HEK293 (cell line): Measurements from ENCODE around the gene PHF20.
A peak's percentile ranks its signal among the peaks of the same experiment; 100 is the strongest.
"Not testable (repeated sequence)": the region's sequence is repeated elsewhere in the genome, so short reads cannot be mapped to it uniquely, and the experiment has no call there.

Experiments
- CTCF ChIA-PET: fragments of 350-600 bp; formaldehyde crosslinking; extraction: SDS; loops from one replicate; lab custom pipeline; 2021; ENCODE audit warnings: antibody characterized with exemption; lab: Yijun Ruan, JAX
- POLR2A ChIA-PET: fragments of 300-600 bp; formaldehyde crosslinking; extraction: SDS; loops from one replicate; lab custom pipeline; 2020; ENCODE audit warnings: antibody characterized with exemption, inconsistent platforms; lab: Yijun Ruan, JAX
- H3K27ac ChIP-seq: fragments of 200-500 bp; sonication (Bioruptor generic); 2 replicates; pipeline ENCODE4 v1.5.1; 2014; ENCODE audit warnings: low read depth, low read length, control low read depth, inconsistent platforms; ENCODE audit errors: extremely low read depth
- H3K36me3 ChIP-seq, 2 experiments: fragments of 200-500 bp in 1 of 2; sonication (Bioruptor generic) in 1 of 2; 1 replicate in 1 of 2; 2 replicates in 1 of 2; pipeline ENCODE4 v1.5.1; 2014 to 2017; ENCODE audit warnings: inconsistent platforms in 2 of 2, low read length in 2 of 2; ENCODE audit not compliant: control insufficient read depth in 2 of 2, insufficient read depth in 1 of 2
- H3K4me1 ChIP-seq: fragments of 200-500 bp; sonication (Bioruptor generic); 2 replicates; pipeline ENCODE4 v1.5.1; 2014; ENCODE audit warnings: mild to moderate bottlenecking, low read length, inconsistent platforms; ENCODE audit not compliant: control insufficient read depth, insufficient read depth
- H3K4me3 ChIP-seq: 2 replicates; pipeline ENCODE4 v1.5.1; 2011; ENCODE audit warnings: low read depth, mild to moderate bottlenecking, control low read depth, low read length, moderate library complexity
- H3K9me3 ChIP-seq: fragments of 200-500 bp; sonication (Bioruptor generic); 2 replicates; pipeline ENCODE4 v1.5.1; 2014; ENCODE audit warnings: low read depth, low read length, inconsistent platforms; ENCODE audit not compliant: control insufficient read depth, insufficient read depth
- MYNN ChIP-seq: fragments of 450-650 bp; formaldehyde crosslinking; IDR thresholded peaks from 2 replicates; pipeline ENCODE4 v1.5.1; 2016; ENCODE audit warnings: missing biosample characterization, missing genetic modification characterization, borderline replicate concordance
- PRDM4 ChIP-seq: fragments of 450-650 bp; formaldehyde crosslinking; IDR thresholded peaks from 2 replicates; pipeline ENCODE4 v1.5.1; 2017; ENCODE audit warnings: missing biosample characterization, missing genetic modification characterization
- PRDM6 ChIP-seq: fragments of 450-650 bp; formaldehyde crosslinking; IDR thresholded peaks from 2 replicates; pipeline ENCODE4 v1.5.1; 2017; ENCODE audit warnings: missing biosample characterization, missing genetic modification characterization
- ZNF221 ChIP-seq: fragments of 450-650 bp; formaldehyde crosslinking; IDR thresholded peaks from 2 replicates; pipeline ENCODE4 v1.5.1; 2017; ENCODE audit warnings: missing biosample characterization, missing genetic modification characterization, borderline replicate concordance
- ZNF488 ChIP-seq: fragments of 450-650 bp; formaldehyde crosslinking; IDR thresholded peaks from 2 replicates; pipeline ENCODE4 v1.5.1; 2016; ENCODE audit warnings: missing biosample characterization, missing genetic modification characterization
- ZNF692 ChIP-seq: fragments of 450-650 bp; formaldehyde crosslinking; IDR thresholded peaks from 2 replicates; pipeline ENCODE4 v1.5.1; 2016; ENCODE audit warnings: missing biosample characterization, missing genetic modification characterization

PHF20 gene

GRCh38 chr20:35854713-35855348 lies 83.0 kb downstream of the PHF20 start (continued):
- no peak for TF ChIP-seq PRDM4 (tag by site-specific recombination)
- no peak for TF ChIP-seq ZNF488 (tag by site-specific recombination)
- TF ChIP-seq, all 188 proteins: peak for 0

- H3K36me3 ChIP-seq, result peaks cover 0 to 24% of the 10 kb centered on the region in 2 experiments; a peak in 2 of 3 replicates
- POLR2A ChIA-PET, H3K27ac ChIP-seq, CTCF ChIA-PET, H3K9me3 ChIP-seq, H3K4me1 ChIP-seq, H3K4me3 ChIP-seq: not testable (repeated sequence)
Measured at GRCh38 chr20:35855641-35856040, 83.8 kb downstream of the PHF20 start.

- Histone ChIP-seq H3K27ac (no peak overlapping the region), H3K36me3 (peaks cover 0 to 17% of the 10 kb centered on the region in 2 experiments; a peak in 2 of 3 replicates), H3K4me1 (no peaks in the 10 kb centered on the region), H3K4me3 (no peak overlapping the region), H3K9me3 (no peaks in the 10 kb centered on the region)
- POLR2A ChIA-PET, result interaction anchor here (0.6 to 1.1 kb wide), 2 partner anchors 18 to 1386 kb away, joined by 3 to 4 read pairs; no protein-coding TSS in a partner anchor
- TF ChIP-seq MYNN (tag by site-specific recombination), result no peak
- no peak for TF ChIP-seq ZNF221 (tag by site-specific recombination)
- CTCF ChIA-PET, result interaction anchor here (1.4 kb wide), 1 partner anchor 10 kb away, joined by 5 read pairs; no protein-coding TSS in a partner anchor
Measured at GRCh38 chr20:35856866-35857265, 85.1 kb downstream of the PHF20 start.

GRCh38 chr20:35866418-35867202 lies 94.8 kb downstream of the PHF20 start:
- Histone ChIP-seq H3K36me3 (peaks cover 0 to 11% of the 10 kb centered on the region in 2 experiments; a peak in 2 of 3 replicates), H3K9me3 (no peaks in the 10 kb centered on the region), H3K4me3 (no peak overlapping the region), H3K4me1 (peaks cover 3% of the 10 kb centered on the region; the same call in 1 of the 2 replicates), H3K27ac (no peak overlapping the region)
- CTCF ChIA-PET, result interaction anchor here (1.3 kb wide), 1 partner anchor 9 kb away, joined by 3 read pairs; no protein-coding TSS in a partner anchor
- POLR2A ChIA-PET, result no interaction called here
- no peak for TF ChIP-seq ZNF692 (tag by site-specific recombination)
- 0 out of 2 replicates have a peak, but pooled peaks have one; percentile 31 for TF ChIP-seq PRDM6 (tag by site-specific recombination)
